Gastrocnemius medialis (tissue), 4 donors: Measurements from ENCODE around the gene RCN2.

Experiments used
- CTCF ChIP-seq, 5 experiments: fragments of 450-650 bp in 3 of 5; fragments of 200-600 bp in 2 of 5; sonication (generic) in 2 of 5; IDR thresholded peaks in 4 of 5; conservative IDR thresholded peaks in 1 of 5; 1 replicate in 4 of 5; 2 replicates in 1 of 5; pipeline ENCODE4 v1.5.1; 2016 to 2019; ENCODE audit warnings: antibody characterized with exemption in 5 of 5, mild to moderate bottlenecking in 3 of 5, moderate library complexity in 3 of 5
- POLR2A ChIP-seq, 2 donors: fragments of 450-650 bp; IDR thresholded peaks; one replicate each; pipeline ENCODE4 v1.6.1; 2017; ENCODE audit warnings: antibody characterized with exemption in 2 of 2, mild to moderate bottlenecking in 2 of 2, moderate library complexity in 2 of 2

- TF ChIP-seq CTCF (IDR thresholded peaks at IDR 0.05 in 4 of 5, conservative IDR thresholded peaks at IDR 0.05 in 1 of 5), result no peak
- TF ChIP-seq POLR2A (IDR thresholded peaks at IDR 0.05), result no peak
Measured at GRCh38 chr15:76939715-76940114, 8.2 kb downstream of the RCN2 start.
